GM21717 (cell line): ENCODE data around the gene NEK7.
"Not testable (repeated sequence)": the region's sequence is repeated elsewhere in the genome, so short reads cannot be mapped to it uniquely, and the experiment has no call there.

Experiments used
- ATAC-seq: cut with Tn5 transposase; IDR thresholded peaks from one replicate; pipeline ENCODE4 v1.9.1; 2021; ENCODE audit warnings: mild to moderate bottlenecking, moderate library complexity; ENCODE audit not compliant: unreplicated experiment

NEK7 gene

GRCh38 chr1:198168227-198168626 is 11.4 kb downstream of the NEK7 start:
- ATAC-seq: peak; percentile 29

- no peak for ATAC-seq
These were observed 12.9 kb downstream of the NEK7 start for GRCh38 chr1:198169672-198170071.

- ATAC-seq: no peak
These were observed 15.1 kb downstream of the NEK7 start for GRCh38 chr1:198171667-198172540.

GRCh38 chr1:198173832-198174231 is 17.0 kb downstream of the NEK7 start:
- ATAC-seq: no peak

- ATAC-seq: peak; percentile 42
These were observed 17.5 kb downstream of the NEK7 start for GRCh38 chr1:198174297-198174696.

- peak; percentile 71 for ATAC-seq
These were observed 18.8 kb downstream of the NEK7 start for GRCh38 chr1:198175423-198176170.

GRCh38 chr1:198176179-198176578 is 19.4 kb downstream of the NEK7 start:
- no peak for ATAC-seq

- no peak for ATAC-seq
These were observed 20.7 kb downstream of the NEK7 start for GRCh38 chr1:198177546-198177945.

GRCh38 chr1:198178615-198179014 is 21.8 kb downstream of the NEK7 start:
- ATAC-seq: no peak

GRCh38 chr1:198179556-198179981 is 22.8 kb downstream of the NEK7 start:
- ATAC-seq: peak; percentile 39

GRCh38 chr1:198183605-198184004 is 26.8 kb downstream of the NEK7 start:
- no peak for ATAC-seq

GRCh38 chr1:198184516-198184915 is 27.7 kb downstream of the NEK7 start:
- ATAC-seq: no peak

GRCh38 chr1:198185146-198185545 is 28.3 kb downstream of the NEK7 start:
- ATAC-seq: no peak

GRCh38 chr1:198185759-198186158 is 29.0 kb downstream of the NEK7 start:
- peak; percentile 81 for ATAC-seq

- no peak for ATAC-seq
These were observed 30.2 kb downstream of the NEK7 start for GRCh38 chr1:198186916-198187580.

- ATAC-seq: no peak
These were observed 31.3 kb downstream of the NEK7 start for GRCh38 chr1:198187973-198188588.

GRCh38 chr1:198191117-198191516 is 34.3 kb downstream of the NEK7 start:
- ATAC-seq: no peak

GRCh38 chr1:198193871-198194270 is 37.1 kb downstream of the NEK7 start:
- not testable (repeated sequence) for ATAC-seq

GRCh38 chr1:198196630-198197029 is 39.8 kb downstream of the NEK7 start:
- no peak for ATAC-seq

- ATAC-seq: no peak
These were observed 40.5 kb downstream of the NEK7 start for GRCh38 chr1:198197285-198197684.

- no peak for ATAC-seq
These were observed 42.3 kb downstream of the NEK7 start for GRCh38 chr1:198199105-198199504.
